ENCODE measurements around the gene ACOD1. TPM values are rescaled to one million over a fixed set of nuclear protein-coding genes. Genes with fewer than 3 reads are reported as not detected.

The ACOD1 gene
- total and polyA plus RNA-seq, 8 donors = 0.05 TPM; not detected in 7

DNA sequence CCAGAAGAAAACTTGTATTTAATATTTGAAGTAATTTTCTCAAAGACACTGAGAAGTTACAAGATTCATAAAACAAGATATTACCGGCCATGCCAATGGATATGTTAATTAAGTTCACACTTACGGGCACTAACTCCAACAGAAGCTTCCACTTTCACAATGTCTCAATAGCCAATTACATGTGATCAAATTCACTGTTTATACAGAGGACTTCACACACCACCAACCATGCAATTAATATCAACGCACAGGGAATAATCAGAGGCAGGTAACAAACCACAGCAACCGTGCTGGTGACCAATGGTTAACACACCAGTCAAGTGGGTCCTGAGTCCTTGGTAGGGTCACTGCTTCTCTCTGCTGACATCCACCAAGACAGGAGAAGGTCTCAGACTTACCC is 5.9 kb upstream of the ACOD1 start:
- Histone ChIP-seq H3K4me3 (no peak overlapping the region), H3K36me3 (no peaks in the 10 kb centered on the region), H3K9me3 (no peaks in the 10 kb centered on the region), H3K4me1 (peaks cover 0 to 1% (median 0%) of the 10 kb centered on the region in 4 donors), H3K27me3 (no peaks in the 10 kb centered on the region), H3K27ac (no peak overlapping the region)
- WGBS, 5 donors = 83 to 98% (median 92%) methylated on average over 4 of the region's 4 CpGs
- intact Hi-C loops (cut with DNase I; ENCODE audit: low total_unique reads) = no loop called here
- no peak for DNase-seq
- TF ChIP-seq EP300 (IDR thresholded peaks at IDR 0.05) (no peak), POLR2A (IDR thresholded peaks at IDR 0.05) (no peak), POLR2AphosphoS5 (IDR thresholded peaks at IDR 0.05) (no peak)
- TF ChIP-seq, protein P1, sequence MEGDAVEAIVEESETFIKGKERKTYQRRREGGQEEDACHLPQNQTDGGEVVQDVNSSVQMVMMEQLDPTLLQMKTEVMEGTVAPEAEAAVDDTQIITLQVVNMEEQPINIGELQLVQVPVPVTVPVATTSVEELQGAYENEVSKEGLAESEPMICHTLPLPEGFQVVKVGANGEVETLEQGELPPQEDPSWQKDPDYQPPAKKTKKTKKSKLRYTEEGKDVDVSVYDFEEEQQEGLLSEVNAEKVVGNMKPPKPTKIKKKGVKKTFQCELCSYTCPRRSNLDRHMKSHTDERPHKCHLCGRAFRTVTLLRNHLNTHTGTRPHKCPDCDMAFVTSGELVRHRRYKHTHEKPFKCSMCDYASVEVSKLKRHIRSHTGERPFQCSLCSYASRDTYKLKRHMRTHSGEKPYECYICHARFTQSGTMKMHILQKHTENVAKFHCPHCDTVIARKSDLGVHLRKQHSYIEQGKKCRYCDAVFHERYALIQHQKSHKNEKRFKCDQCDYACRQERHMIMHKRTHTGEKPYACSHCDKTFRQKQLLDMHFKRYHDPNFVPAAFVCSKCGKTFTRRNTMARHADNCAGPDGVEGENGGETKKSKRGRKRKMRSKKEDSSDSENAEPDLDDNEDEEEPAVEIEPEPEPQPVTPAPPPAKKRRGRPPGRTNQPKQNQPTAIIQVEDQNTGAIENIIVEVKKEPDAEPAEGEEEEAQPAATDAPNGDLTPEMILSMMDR (IDR thresholded peaks at IDR 0.05) = no peak

DNA sequence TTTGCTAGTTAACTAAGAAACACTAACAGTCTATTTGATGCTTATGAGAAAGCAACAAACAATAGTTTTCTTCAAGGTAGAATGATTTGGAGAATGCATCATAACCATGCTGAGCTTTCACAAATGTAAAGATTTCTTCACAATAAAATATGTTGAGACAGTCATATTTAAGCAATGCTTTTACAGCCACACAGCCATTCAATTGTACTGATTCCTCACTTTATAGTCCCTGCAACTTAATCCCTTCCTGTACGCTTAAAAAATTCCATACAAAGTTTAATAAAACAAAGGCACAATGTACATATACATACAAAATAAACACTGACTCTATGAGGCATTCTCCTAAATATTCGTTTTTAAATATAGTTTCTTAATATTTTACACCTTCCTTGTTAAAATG is 4.7 kb upstream of the ACOD1 start:
- TF ChIP-seq EP300 (IDR thresholded peaks at IDR 0.05) (no peak), POLR2A (IDR thresholded peaks at IDR 0.05) (no peak), POLR2AphosphoS5 (IDR thresholded peaks at IDR 0.05) (no peak)
- TF ChIP-seq, protein P1 (IDR thresholded peaks at IDR 0.05) = no peak
- WGBS, 5 donors = 53 to 70% (median 65%) methylated on average over 2 of the region's 2 CpGs
- H3K4me1 ChIP-seq = no peaks in the 10 kb centered on the region
- H3K9me3 ChIP-seq = no peaks in the 10 kb centered on the region
- H3K27ac ChIP-seq = no peak overlapping the region
- intact Hi-C loops (cut with DNase I; ENCODE audit: low total_unique reads) = no loop called here
- no peak overlapping the region for H3K4me3 ChIP-seq
- no peaks in the 10 kb centered on the region for H3K36me3 ChIP-seq
- no peaks in the 10 kb centered on the region for H3K27me3 ChIP-seq
- DNase-seq = no peak

DNA sequence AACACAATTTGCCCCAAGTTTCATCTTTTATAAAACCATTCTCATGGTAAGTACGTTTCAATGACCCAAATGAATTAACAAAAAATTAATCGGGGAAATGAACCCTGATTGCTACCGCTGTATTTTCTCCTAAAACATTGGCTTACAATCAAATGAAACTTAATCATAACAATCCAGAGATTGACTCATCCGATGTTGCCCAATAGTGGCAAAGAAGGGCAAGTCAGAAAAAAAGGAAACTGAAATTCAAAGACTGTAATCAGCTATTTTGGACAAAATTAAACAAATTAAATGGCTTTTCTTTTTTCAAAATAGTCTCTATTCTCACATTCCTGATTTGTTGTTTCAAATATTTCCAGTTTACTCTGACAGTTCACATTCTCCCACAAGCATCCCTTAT is 3.9 kb upstream of the ACOD1 start:
- 68 to 90% (median 80%) methylated on average over 4 of the region's 4 CpGs for WGBS, 5 donors
- no peak for DNase-seq
- intact Hi-C loops (cut with DNase I; ENCODE audit: low total_unique reads) = no loop called here
- no peaks in the 10 kb centered on the region for H3K9me3 ChIP-seq
- no peak overlapping the region for H3K27ac ChIP-seq
- no peaks in the 10 kb centered on the region for H3K27me3 ChIP-seq
- no peak for TF ChIP-seq POLR2AphosphoS5 (IDR thresholded peaks at IDR 0.05)
- no peak for TF ChIP-seq POLR2A (IDR thresholded peaks at IDR 0.05)
- TF ChIP-seq, protein P1 (IDR thresholded peaks at IDR 0.05) = no peak
- no peak for TF ChIP-seq EP300 (IDR thresholded peaks at IDR 0.05)
- H3K4me1 ChIP-seq = no peaks in the 10 kb centered on the region
- no peaks in the 10 kb centered on the region for H3K36me3 ChIP-seq
- H3K4me3 ChIP-seq = no peak overlapping the region

DNA sequence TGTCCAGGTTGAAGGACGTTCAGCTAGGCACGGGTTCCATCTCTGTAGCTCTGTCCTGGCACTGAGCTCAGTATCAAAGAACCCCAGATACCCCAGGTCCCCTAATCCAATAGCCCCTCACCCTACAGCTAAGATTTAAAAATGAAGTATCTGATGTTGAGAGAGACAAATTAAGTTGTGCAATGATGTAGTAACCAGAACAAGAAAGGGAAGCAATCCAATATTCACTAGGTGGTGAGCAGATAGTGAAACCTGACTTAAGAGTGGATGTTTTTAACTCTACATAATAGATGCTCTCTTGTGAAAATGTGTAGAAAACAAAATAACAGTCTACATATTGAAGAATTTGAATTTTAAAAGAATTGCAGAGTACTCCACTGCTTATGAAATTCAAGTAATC is 1.8 kb downstream of the ACOD1 start:
- H3K27ac ChIP-seq = no peak overlapping the region
- H3K27me3 ChIP-seq = peaks cover 0 to 14% (median 0%) of the 10 kb centered on the region in 3 donors
- H3K4me3 ChIP-seq = no peak overlapping the region
- intact Hi-C loops (cut with DNase I; ENCODE audit: low total_unique reads) = no loop called here
- H3K9me3 ChIP-seq = no peaks in the 10 kb centered on the region
- H3K36me3 ChIP-seq = no peaks in the 10 kb centered on the region
- TF ChIP-seq EP300 (IDR thresholded peaks at IDR 0.05) (no peak), POLR2AphosphoS5 (IDR thresholded peaks at IDR 0.05) (no peak)
- TF ChIP-seq, protein P1 (IDR thresholded peaks at IDR 0.05) = no peak
- DNase-seq = no peak
- 88 to 95% (median 92%) methylated on average over 2 of the region's 2 CpGs for WGBS, 5 donors
- no peaks in the 10 kb centered on the region for H3K4me1 ChIP-seq
